GM19455 (cell line): ENCODE data around the gene UBE2R2.

Experiments
- ATAC-seq: cut with Tn5 transposase; IDR thresholded peaks from one replicate; pipeline ENCODE4 v1.9.1; 2021; ENCODE audit not compliant: unreplicated experiment

The UBE2R2 gene

GRCh38 chr9:33880211-33881089 lies 63.5 kb downstream of the UBE2R2 start:
- no peak for ATAC-seq

GRCh38 chr9:33881635-33882034 lies 64.7 kb downstream of the UBE2R2 start:
- no peak for ATAC-seq

- ATAC-seq = no peak
Observed at GRCh38 chr9:33884856-33885701, 68.1 kb downstream of the UBE2R2 start.

GRCh38 chr9:33885948-33886347 lies 69.0 kb downstream of the UBE2R2 start:
- ATAC-seq = no peak

- no peak for ATAC-seq
Observed at GRCh38 chr9:33893861-33894260, 76.9 kb downstream of the UBE2R2 start.

- ATAC-seq = no peak
Observed at GRCh38 chr9:33894316-33894715, 77.4 kb downstream of the UBE2R2 start.

- ATAC-seq = no peak
Observed at GRCh38 chr9:33903157-33903780, 86.3 kb downstream of the UBE2R2 start.

- no peak for ATAC-seq
Observed at GRCh38 chr9:33905137-33905536, 88.2 kb downstream of the UBE2R2 start.

GRCh38 chr9:33906769-33907168 lies 89.8 kb downstream of the UBE2R2 start:
- no peak for ATAC-seq

- ATAC-seq = no peak
Observed at GRCh38 chr9:33907347-33907746, 90.4 kb downstream of the UBE2R2 start.

- ATAC-seq = no peak
Observed at GRCh38 chr9:33908114-33908513, 91.2 kb downstream of the UBE2R2 start.

- no peak for ATAC-seq
Observed at GRCh38 chr9:33908749-33909148, 91.8 kb downstream of the UBE2R2 start.

- no peak for ATAC-seq
Observed at GRCh38 chr9:33913541-33913940, 96.6 kb downstream of the UBE2R2 start.

- no peak for ATAC-seq
Observed at GRCh38 chr9:33914887-33915628, 98.1 kb downstream of the UBE2R2 start.

- no peak for ATAC-seq
Observed at GRCh38 chr9:33917036-33917435, 100.1 kb downstream of the UBE2R2 start.

GRCh38 chr9:33919276-33919897 lies 102.4 kb downstream of the UBE2R2 start:
- no peak for ATAC-seq

GRCh38 chr9:33921967-33922895 lies 105.3 kb downstream of the UBE2R2 start:
- no peak for ATAC-seq

GRCh38 chr9:33923079-33923478 lies 106.1 kb downstream of the UBE2R2 start:
- no peak for ATAC-seq

GRCh38 chr9:33923998-33924701 lies 107.2 kb downstream of the UBE2R2 start:
- ATAC-seq = no peak
